IMR-90 (cell line): ENCODE data around the gene SHROOM3. TPM values are rescaled to one million over a fixed set of nuclear protein-coding genes. Genes with fewer than 3 reads are reported as not detected.

ENCODE experiments used
- ATAC-seq: fragments of 200-7000 bp; cut with Tn5 transposase; 2 replicates; pipeline ENCODE4 v1.9.1; 2020; ENCODE audit warnings: low read depth, mild to moderate bottlenecking, moderate library complexity
- BruUV-seq: library from RNA; stranded (reverse); fragments of 400-500 nt; replicated peaks from 2 replicates; lab custom pipeline; 2021; lab: Mats Ljungman, UMichigan
- CTCF ChIA-PET: fragments of 300-600 bp; formaldehyde crosslinking; extraction: SDS; loops from one replicate; lab custom pipeline; 2021; ENCODE audit warnings: antibody characterized with exemption; lab: Yijun Ruan, JAX
- POLR2A ChIA-PET: fragments of 300-600 bp; sonication (Branson Sonifier 250); formaldehyde crosslinking; loops from one replicate; lab custom pipeline; 2022; ENCODE audit warnings: antibody characterized with exemption; ENCODE audit not compliant: unreplicated experiment; lab: Charles Lee
- DNase-seq: peaks from one replicate; pipeline ENCODE4 v3.0.0; 2013
- H2AFZ ChIP-seq: replicated peaks from 2 replicates; pipeline ENCODE3; 2013; ENCODE audit warnings: low read length, mild to moderate bottlenecking; ENCODE audit not compliant: poor library complexity
- H2AK5ac ChIP-seq: 2 replicates; pipeline ENCODE4 v1.6.1; 2013; ENCODE audit warnings: low read depth, low read length, inconsistent platforms
- H2AK9ac ChIP-seq: replicated peaks from 2 replicates; pipeline ENCODE3; 2013; ENCODE audit warnings: mild to moderate bottlenecking, low read depth, low read length, moderate library complexity; ENCODE audit not compliant: poor library complexity
- H2BK120ac ChIP-seq: 2 replicates; pipeline ENCODE4 v1.6.1; 2013; ENCODE audit warnings: low read depth, low read length, inconsistent platforms
- H2BK15ac ChIP-seq: 3 replicates; pipeline ENCODE4 v1.6.1; 2013; ENCODE audit warnings: low read depth, low read length, inconsistent platforms
- H2BK20ac ChIP-seq: 2 replicates; pipeline ENCODE4 v1.6.1; 2013; ENCODE audit warnings: low read depth, mild to moderate bottlenecking, inconsistent platforms, low read length, moderate library complexity
- H2BK5ac ChIP-seq: 2 replicates; pipeline ENCODE4 v1.6.1; 2013; ENCODE audit warnings: mild to moderate bottlenecking, low read depth, low read length, inconsistent platforms; ENCODE audit not compliant: poor library complexity, severe bottlenecking
- H3K14ac ChIP-seq: replicated peaks from 2 replicates; pipeline ENCODE4 v1.6.1; 2013; ENCODE audit warnings: low read depth, low read length, inconsistent platforms
- H3K18ac ChIP-seq: 2 replicates; pipeline ENCODE4 v1.6.1; 2013; ENCODE audit warnings: low read depth, low read length, control low read depth
- H3K23ac ChIP-seq: 2 replicates; pipeline ENCODE4 v1.6.1; 2013; ENCODE audit warnings: low read depth, low read length, inconsistent platforms
- H3K27ac ChIP-seq: 2 replicates; pipeline ENCODE4 v1.5.1; 2013; ENCODE audit warnings: mild to moderate bottlenecking, control low read depth, low read length; ENCODE audit not compliant: insufficient read depth
- H3K27me3 ChIP-seq: 2 replicates; pipeline ENCODE4 v1.6.1; 2013; ENCODE audit warnings: low read length; ENCODE audit not compliant: control insufficient read depth, insufficient read depth
- H3K36me3 ChIP-seq: 2 replicates; pipeline ENCODE4 v1.6.1; 2013; ENCODE audit warnings: low read length, mixed read lengths; ENCODE audit not compliant: control insufficient read depth, insufficient read depth
- H3K4ac ChIP-seq: 2 replicates; pipeline ENCODE4 v1.6.1; 2013; ENCODE audit warnings: low read depth, low read length, inconsistent platforms
- H3K4me1 ChIP-seq: 2 replicates; pipeline ENCODE4 v1.6.1; 2013; ENCODE audit warnings: low read length, mixed read lengths; ENCODE audit not compliant: control insufficient read depth, insufficient read depth
- H3K4me2 ChIP-seq: 2 replicates; pipeline ENCODE4 v1.6.1; 2013; ENCODE audit warnings: low read depth, mild to moderate bottlenecking, control low read depth, low read length, moderate library complexity
- H3K4me3 ChIP-seq: 2 replicates; pipeline ENCODE4 v1.5.1; 2013; ENCODE audit warnings: low read depth, mild to moderate bottlenecking, control low read depth, low read length, moderate library complexity; ENCODE audit not compliant: insufficient read depth
- H3K56ac ChIP-seq: 2 replicates; pipeline ENCODE4 v1.6.1; 2013; ENCODE audit warnings: low read length, inconsistent platforms; ENCODE audit not compliant: insufficient read depth; ENCODE audit errors: extremely low read depth
- H3K79me1 ChIP-seq, 2 experiments: 2 replicates each; pipeline ENCODE4 v1.6.1; 2013; ENCODE audit warnings: low read length in 2 of 2, inconsistent platforms in 1 of 2, low read depth in 1 of 2
- H3K9ac ChIP-seq: 2 replicates; pipeline ENCODE4 v1.6.1; 2013; ENCODE audit warnings: low read depth, low read length, control low read depth
- H3K9me1 ChIP-seq: 2 replicates; pipeline ENCODE4 v1.6.1; 2013; ENCODE audit warnings: low read length, inconsistent platforms; ENCODE audit not compliant: insufficient read depth
- H3K9me3 ChIP-seq: 2 replicates; pipeline ENCODE4 v1.6.1; 2013; ENCODE audit warnings: low read length; ENCODE audit not compliant: control insufficient read depth, insufficient read depth
- H4K20me1 ChIP-seq: 2 replicates; pipeline ENCODE4 v1.6.1; 2013; ENCODE audit warnings: low read length, inconsistent platforms; ENCODE audit not compliant: insufficient read depth
- H4K5ac ChIP-seq: 2 replicates; pipeline ENCODE4 v1.6.1; 2013; ENCODE audit warnings: mild to moderate bottlenecking, low read depth, low read length, control low read depth
- H4K8ac ChIP-seq, 2 experiments: 2 replicates each; pipeline ENCODE4 v1.6.1; 2013; ENCODE audit warnings: low read depth in 2 of 2, low read length in 2 of 2, control low read depth in 1 of 2, inconsistent platforms in 1 of 2
- H4K91ac ChIP-seq: 2 replicates; pipeline ENCODE4 v1.6.1; 2013; ENCODE audit warnings: low read depth, low read length, inconsistent platforms; ENCODE audit not compliant: insufficient read depth
- BHLHE40 ChIP-seq: fragments of 150-350 bp; IDR thresholded peaks from 2 replicates; pipeline ENCODE4 v1.6.1; 2016; ENCODE audit warnings: mild to moderate bottlenecking, low read depth, low read length
- CEBPB ChIP-seq: IDR thresholded peaks from 2 replicates; pipeline ENCODE4 v1.6.1; 2012; ENCODE audit warnings: low read depth, low read length, improper control_type of control experiment
- CHD1 ChIP-seq: IDR thresholded peaks from 2 replicates; pipeline ENCODE4 v1.6.1; 2012; ENCODE audit warnings: low read depth, low read length, improper control_type of control experiment
- CTCF ChIP-seq: conservative IDR thresholded peaks from 2 replicates; pipeline ENCODE4 v1.5.1; 2012; ENCODE audit warnings: mild to moderate bottlenecking, low read depth, low read length, improper control_type of control experiment
- RAD21 ChIP-seq: IDR thresholded peaks from 2 replicates; pipeline ENCODE4 v1.6.1; 2012; ENCODE audit warnings: low read length, improper control_type of control experiment
- RFX5 ChIP-seq: IDR thresholded peaks from 2 replicates; pipeline ENCODE4 v1.8.0; 2012; ENCODE audit warnings: low read depth, mild to moderate bottlenecking, low read length, moderate library complexity
- WGBS, 2 experiments: methylation state at CpG; one replicate each; pipeline versions ENCODE4 v1.1.5 to v1.1.7; 2013; ENCODE audit warnings: missing lambda C conversion rate in 2 of 2; ENCODE audit not compliant: insufficient read length in 1 of 2; ENCODE audit errors: extremely low coverage in 2 of 2; 5-methylcytosine and 5-hydroxymethylcytosine counted together
- dilution Hi-C: fragments of 300-500 bp; cut with HindIII; formaldehyde crosslinking; loops from one replicate; pipeline ENCODE4 v1.14.3; 2018; ENCODE audit warnings: low sequenced_read_pairs; ENCODE audit not compliant: unreplicated experiment
- in situ Hi-C: fragments of 300-500 bp; cut with MboI; formaldehyde crosslinking; loops from 3 replicates; pipeline ENCODE4 v1.14.3; 2019; ENCODE audit warnings: low sequenced_read_pairs, inconsistent platforms, mixed read lengths
- intact Hi-C: fragments of 100-400 bp; cut with micrococcal nuclease; formaldehyde crosslinking; loops from 2 replicates; pipeline ENCODE4 v1.10.0; 2022
- polyA plus RNA-seq, 3 experiments: library from polyadenylated mRNA; depleted of rRNA; stranded (reverse); fragments of >200 nt; gene quantifications; 2 replicates each; pipeline ENCODE4 v1.2.3, GENCODE V29; 2012; ENCODE audit warnings: low replicate concordance in 1 of 3
- total RNA-seq: library from RNA; depleted of rRNA; stranded (reverse); fragments of >200 nt; gene quantifications from 2 replicates; pipeline ENCODE4 v1.2.3, GENCODE V29; 2012

SHROOM3 gene
- total and polyA plus RNA-seq, 2 of the 4 experiments (the other 2 are of a cell fraction): 10.8 to 19.5 TPM

GRCh38 chr4:76442807-76443206 lies 7.8 kb downstream of the SHROOM3 start:
- peaks cover 4% of the 10 kb centered on the region for H3K9me3 ChIP-seq
- no peak overlapping the region for H2AK9ac ChIP-seq
- H3K56ac ChIP-seq: no peak overlapping the region
- H2BK20ac ChIP-seq: no peak overlapping the region
- H2BK15ac ChIP-seq: no peak overlapping the region
- no peak overlapping the region for H4K5ac ChIP-seq
- no peak overlapping the region for H2BK5ac ChIP-seq
- ChIA-PET POLR2A (interaction anchor here (0.6 kb wide), 1 partner anchor 598 kb away, joined by 3 read pairs; no protein-coding TSS in a partner anchor), CTCF (interaction anchor here (0.6 kb wide), 1 partner anchor 576 kb away, joined by 6 read pairs; no protein-coding TSS in a partner anchor)
- H2AFZ ChIP-seq: no peak overlapping the region
- H4K8ac ChIP-seq: no peak overlapping the region
- H4K91ac ChIP-seq: no peak overlapping the region
- no TSS peak for BruUV-seq
- H3K36me3 ChIP-seq: no peaks in the 10 kb centered on the region
- no peak overlapping the region for H3K23ac ChIP-seq
- H3K27me3 ChIP-seq: peaks cover 20% of the 10 kb centered on the region
- no peak overlapping the region for H3K27ac ChIP-seq
- H3K4me2 ChIP-seq: no peak overlapping the region
- intact Hi-C loops: no loop called here
- no peak for ATAC-seq
- no peak overlapping the region for H3K14ac ChIP-seq
- in situ Hi-C loops: loop anchor here (25.0 kb wide), 1 partner anchor 769 kb away; no protein-coding TSS in a partner anchor
- no peaks in the 10 kb centered on the region for H3K79me1 ChIP-seq
- no peak for DNase-seq
- TF ChIP-seq RAD21 (no peak), CTCF (no peak), CHD1 (no peak), RFX5 (no peak), CEBPB (no peak), BHLHE40 (no peak)
- no peak overlapping the region for H3K9ac ChIP-seq
- no peak overlapping the region for H3K18ac ChIP-seq
- H3K4ac ChIP-seq: no peak overlapping the region
- no peaks in the 10 kb centered on the region for H3K9me1 ChIP-seq
- no peak overlapping the region for H2BK120ac ChIP-seq
- H4K20me1 ChIP-seq: no peaks in the 10 kb centered on the region
- no peaks in the 10 kb centered on the region for H3K4me1 ChIP-seq
- no peak overlapping the region for H2AK5ac ChIP-seq
- WGBS, 2 experiments: 93% methylated on average over 2 of the region's 3 CpGs; no CpG with 5 or more reads in 1 of the 2 experiments
- no peak overlapping the region for H3K4me3 ChIP-seq
- dilution Hi-C loops: no loop called here
